Measurements from ENCODE around the gene ASTN2.

DNA sequence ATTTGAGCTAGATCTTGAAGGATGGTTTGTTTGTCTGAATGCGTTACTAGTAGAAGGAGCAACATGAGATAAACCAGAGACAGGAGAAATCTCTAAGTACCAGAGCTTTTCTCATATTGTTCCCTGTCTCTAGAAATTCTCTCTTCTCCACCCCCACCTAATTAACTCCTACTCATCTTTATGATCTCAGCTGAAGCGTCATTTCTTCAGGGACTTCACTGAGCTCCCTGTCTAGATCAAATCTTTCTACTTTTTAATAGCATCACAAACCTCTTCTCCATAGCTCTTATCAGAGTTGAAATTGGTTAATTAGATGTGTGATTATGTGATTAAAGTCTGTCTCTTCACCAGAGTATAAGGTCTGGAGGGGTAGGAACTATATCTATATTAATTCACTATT lies 1035.0 kb downstream of the ASTN2 start:
- TF ChIP-seq NRF1 (conservative IDR thresholded peaks at IDR 0.05; ENCODE audit: low read depth, low read length) (no peak), HDGF (IDR thresholded peaks at IDR 0.05) (no peak), CEBPB (IDR thresholded peaks at IDR 0.05; ENCODE audit: borderline replicate concordance in 1 of 2, low read depth in 2 of 2, low read length in 2 of 2) (no peak), CTCF (IDR thresholded peaks at IDR 0.05 in 2 of 3, conservative IDR thresholded peaks at IDR 0.05 in 1 of 3; ENCODE audit: control insufficient read depth in 2 of 3, extremely low read depth in 1 of 3, insufficient read depth in 1 of 3, low read depth in 3 of 3, low read length in 3 of 3) (no peak), NBN (IDR thresholded peaks at IDR 0.05) (no peak)
